GM19099 (cell line): ENCODE measurements around the gene GPSM1.

Experiments used
- POLR2A ChIP-seq: IDR thresholded peaks from 3 replicates; pipeline ENCODE4 v1.6.1; 2011; ENCODE audit warnings: low read depth; ENCODE audit not compliant: insufficient read length; ENCODE audit errors: extremely low read depth

GPSM1 gene

GRCh38 chr9:136307215-136307750, 20.1 kb upstream of the GPSM1 start:
- TF ChIP-seq POLR2A = no peak

GRCh38 chr9:136308006-136308701, 19.2 kb upstream of the GPSM1 start:
- TF ChIP-seq POLR2A = no peak

- TF ChIP-seq POLR2A = no peak
These were observed 18.7 kb upstream of the GPSM1 start for GRCh38 chr9:136308702-136309053.

- no peak for TF ChIP-seq POLR2A
These were observed 18.1 kb upstream of the GPSM1 start for GRCh38 chr9:136309101-136309801.

GRCh38 chr9:136309806-136310220, 17.5 kb upstream of the GPSM1 start:
- no peak for TF ChIP-seq POLR2A

GRCh38 chr9:136310273-136311030, 16.9 kb upstream of the GPSM1 start:
- TF ChIP-seq POLR2A = no peak

GRCh38 chr9:136311051-136312008, 16.0 kb upstream of the GPSM1 start:
- no peak for TF ChIP-seq POLR2A

- TF ChIP-seq POLR2A = no peak
These were observed 15.3 kb upstream of the GPSM1 start for GRCh38 chr9:136312009-136312375.

- no peak for TF ChIP-seq POLR2A
These were observed 14.9 kb upstream of the GPSM1 start for GRCh38 chr9:136312436-136312835.

- no peak for TF ChIP-seq POLR2A
These were observed 14.0 kb upstream of the GPSM1 start for GRCh38 chr9:136313111-136314055.

GRCh38 chr9:136314056-136314416, 13.3 kb upstream of the GPSM1 start:
- TF ChIP-seq POLR2A = no peak

- no peak for TF ChIP-seq POLR2A
These were observed 12.4 kb upstream of the GPSM1 start for GRCh38 chr9:136314944-136315343.

GRCh38 chr9:136316271-136316751, 11.0 kb upstream of the GPSM1 start:
- TF ChIP-seq POLR2A = no peak
